ENCODE results near the gene KDM6A.

DNA sequence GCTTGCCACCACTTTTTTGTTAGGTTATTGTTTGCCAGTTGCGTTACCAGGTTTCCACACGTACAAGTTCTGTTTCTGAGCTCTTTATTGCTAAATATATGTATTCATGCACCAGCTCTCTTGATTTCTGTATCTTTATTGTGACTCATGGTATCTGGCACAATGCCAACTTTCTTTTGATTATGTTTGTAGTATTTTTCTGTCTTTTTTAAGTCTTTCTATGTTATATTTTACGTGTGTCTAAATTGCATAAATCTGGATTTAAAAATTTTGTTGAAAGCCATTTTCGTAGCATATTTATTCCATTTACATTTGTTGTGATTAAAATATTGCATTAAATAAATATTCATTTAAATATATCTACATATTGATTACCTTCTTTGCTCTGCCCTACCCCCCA, 73.8 kb downstream of the KDM6A start:
- TF ChIP-seq, protein P1, sequence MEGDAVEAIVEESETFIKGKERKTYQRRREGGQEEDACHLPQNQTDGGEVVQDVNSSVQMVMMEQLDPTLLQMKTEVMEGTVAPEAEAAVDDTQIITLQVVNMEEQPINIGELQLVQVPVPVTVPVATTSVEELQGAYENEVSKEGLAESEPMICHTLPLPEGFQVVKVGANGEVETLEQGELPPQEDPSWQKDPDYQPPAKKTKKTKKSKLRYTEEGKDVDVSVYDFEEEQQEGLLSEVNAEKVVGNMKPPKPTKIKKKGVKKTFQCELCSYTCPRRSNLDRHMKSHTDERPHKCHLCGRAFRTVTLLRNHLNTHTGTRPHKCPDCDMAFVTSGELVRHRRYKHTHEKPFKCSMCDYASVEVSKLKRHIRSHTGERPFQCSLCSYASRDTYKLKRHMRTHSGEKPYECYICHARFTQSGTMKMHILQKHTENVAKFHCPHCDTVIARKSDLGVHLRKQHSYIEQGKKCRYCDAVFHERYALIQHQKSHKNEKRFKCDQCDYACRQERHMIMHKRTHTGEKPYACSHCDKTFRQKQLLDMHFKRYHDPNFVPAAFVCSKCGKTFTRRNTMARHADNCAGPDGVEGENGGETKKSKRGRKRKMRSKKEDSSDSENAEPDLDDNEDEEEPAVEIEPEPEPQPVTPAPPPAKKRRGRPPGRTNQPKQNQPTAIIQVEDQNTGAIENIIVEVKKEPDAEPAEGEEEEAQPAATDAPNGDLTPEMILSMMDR (IDR thresholded peaks at IDR 0.05), result no peak
- TF ChIP-seq POLR2A (IDR thresholded peaks at IDR 0.05), result no peak

Measured in thyroid gland (tissue), 4 donors.